HEK293 (cell line): ENCODE results near the gene ZNF554.

Experiments used
- ZBTB1 ChIP-seq: fragments of 450-650 bp; formaldehyde crosslinking; IDR thresholded peaks from 2 replicates; pipeline ENCODE4 v1.5.1; 2016; ENCODE audit warnings: missing biosample characterization, missing genetic modification characterization
- ZNF324 ChIP-seq: fragments of 450-650 bp; formaldehyde crosslinking; IDR thresholded peaks from 2 replicates; pipeline ENCODE4 v1.5.1; 2016; ENCODE audit warnings: missing biosample characterization, missing genetic modification characterization
- ZNF426 ChIP-seq: fragments of 450-650 bp; formaldehyde crosslinking; IDR thresholded peaks from 2 replicates; pipeline ENCODE4 v1.5.1; 2017; ENCODE audit warnings: missing biosample characterization, missing genetic modification characterization, mild to moderate bottlenecking, inconsistent platforms, moderate library complexity
- ZNF518A ChIP-seq: fragments of 450-650 bp; formaldehyde crosslinking; conservative IDR thresholded peaks from 2 replicates; pipeline ENCODE4 v1.5.1; 2016; ENCODE audit warnings: low read depth, missing biosample characterization, missing genetic modification characterization
- TF ChIP-seq, protein P1 (sequence below): fragments of 450-650 bp; formaldehyde crosslinking; IDR thresholded peaks from 2 replicates; pipeline ENCODE4 v1.5.1; 2016; ENCODE audit warnings: missing biosample characterization, missing genetic modification characterization
- TF ChIP-seq, protein P2 (sequence below): fragments of 450-650 bp; formaldehyde crosslinking; IDR thresholded peaks from 2 replicates; pipeline ENCODE4 v1.5.1; 2016; ENCODE audit warnings: missing biosample characterization, missing genetic modification characterization

DNA sequence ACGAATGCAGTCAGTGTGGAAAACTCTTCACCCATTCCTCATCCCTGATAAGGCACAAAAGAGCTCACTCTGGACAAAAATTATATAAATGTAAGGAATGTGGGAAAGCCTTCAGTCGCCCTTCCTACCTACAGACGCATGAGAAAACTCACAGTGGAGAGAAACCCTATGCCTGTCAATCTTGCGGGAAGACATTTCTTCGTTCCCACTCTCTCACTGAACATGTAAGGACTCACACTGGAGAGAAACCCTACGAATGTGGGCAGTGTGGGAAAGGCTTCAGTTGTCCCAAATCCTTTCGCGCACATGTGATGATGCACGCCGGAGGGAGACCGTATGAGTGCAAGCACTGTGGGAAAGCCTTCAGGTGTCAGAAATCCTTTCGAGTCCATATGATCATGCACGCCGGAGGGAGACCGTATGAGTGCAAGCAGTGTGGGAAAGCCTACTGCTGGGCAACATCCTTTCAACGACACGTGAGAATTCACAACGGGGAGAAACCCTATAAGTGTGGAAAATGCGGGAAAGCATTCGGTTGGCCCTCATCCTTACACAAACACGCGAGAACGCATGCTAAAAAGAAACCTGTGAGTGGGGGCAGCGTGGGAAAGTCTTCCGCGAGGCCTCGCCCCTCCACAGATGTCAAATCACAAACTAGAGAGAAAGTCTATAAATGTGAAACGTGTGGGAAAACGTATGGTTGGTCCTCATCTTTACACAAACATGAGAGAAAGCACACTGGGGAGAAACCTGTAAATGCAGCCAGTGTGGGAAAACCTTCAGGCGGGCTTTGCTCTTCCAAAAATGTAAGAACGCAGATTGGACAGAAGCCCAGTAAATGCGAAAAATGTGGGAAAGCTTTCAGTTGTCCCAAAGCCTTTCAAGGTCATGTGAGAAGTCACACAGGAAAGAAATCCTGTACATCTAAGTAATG lies 58.0 kb downstream of the ZNF554 start:
- TF ChIP-seq, protein P1, sequence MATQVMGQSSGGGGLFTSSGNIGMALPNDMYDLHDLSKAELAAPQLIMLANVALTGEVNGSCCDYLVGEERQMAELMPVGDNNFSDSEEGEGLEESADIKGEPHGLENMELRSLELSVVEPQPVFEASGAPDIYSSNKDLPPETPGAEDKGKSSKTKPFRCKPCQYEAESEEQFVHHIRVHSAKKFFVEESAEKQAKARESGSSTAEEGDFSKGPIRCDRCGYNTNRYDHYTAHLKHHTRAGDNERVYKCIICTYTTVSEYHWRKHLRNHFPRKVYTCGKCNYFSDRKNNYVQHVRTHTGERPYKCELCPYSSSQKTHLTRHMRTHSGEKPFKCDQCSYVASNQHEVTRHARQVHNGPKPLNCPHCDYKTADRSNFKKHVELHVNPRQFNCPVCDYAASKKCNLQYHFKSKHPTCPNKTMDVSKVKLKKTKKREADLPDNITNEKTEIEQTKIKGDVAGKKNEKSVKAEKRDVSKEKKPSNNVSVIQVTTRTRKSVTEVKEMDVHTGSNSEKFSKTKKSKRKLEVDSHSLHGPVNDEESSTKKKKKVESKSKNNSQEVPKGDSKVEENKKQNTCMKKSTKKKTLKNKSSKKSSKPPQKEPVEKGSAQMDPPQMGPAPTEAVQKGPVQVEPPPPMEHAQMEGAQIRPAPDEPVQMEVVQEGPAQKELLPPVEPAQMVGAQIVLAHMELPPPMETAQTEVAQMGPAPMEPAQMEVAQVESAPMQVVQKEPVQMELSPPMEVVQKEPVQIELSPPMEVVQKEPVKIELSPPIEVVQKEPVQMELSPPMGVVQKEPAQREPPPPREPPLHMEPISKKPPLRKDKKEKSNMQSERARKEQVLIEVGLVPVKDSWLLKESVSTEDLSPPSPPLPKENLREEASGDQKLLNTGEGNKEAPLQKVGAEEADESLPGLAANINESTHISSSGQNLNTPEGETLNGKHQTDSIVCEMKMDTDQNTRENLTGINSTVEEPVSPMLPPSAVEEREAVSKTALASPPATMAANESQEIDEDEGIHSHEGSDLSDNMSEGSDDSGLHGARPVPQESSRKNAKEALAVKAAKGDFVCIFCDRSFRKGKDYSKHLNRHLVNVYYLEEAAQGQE: no peak
- TF ChIP-seq, protein P2, sequence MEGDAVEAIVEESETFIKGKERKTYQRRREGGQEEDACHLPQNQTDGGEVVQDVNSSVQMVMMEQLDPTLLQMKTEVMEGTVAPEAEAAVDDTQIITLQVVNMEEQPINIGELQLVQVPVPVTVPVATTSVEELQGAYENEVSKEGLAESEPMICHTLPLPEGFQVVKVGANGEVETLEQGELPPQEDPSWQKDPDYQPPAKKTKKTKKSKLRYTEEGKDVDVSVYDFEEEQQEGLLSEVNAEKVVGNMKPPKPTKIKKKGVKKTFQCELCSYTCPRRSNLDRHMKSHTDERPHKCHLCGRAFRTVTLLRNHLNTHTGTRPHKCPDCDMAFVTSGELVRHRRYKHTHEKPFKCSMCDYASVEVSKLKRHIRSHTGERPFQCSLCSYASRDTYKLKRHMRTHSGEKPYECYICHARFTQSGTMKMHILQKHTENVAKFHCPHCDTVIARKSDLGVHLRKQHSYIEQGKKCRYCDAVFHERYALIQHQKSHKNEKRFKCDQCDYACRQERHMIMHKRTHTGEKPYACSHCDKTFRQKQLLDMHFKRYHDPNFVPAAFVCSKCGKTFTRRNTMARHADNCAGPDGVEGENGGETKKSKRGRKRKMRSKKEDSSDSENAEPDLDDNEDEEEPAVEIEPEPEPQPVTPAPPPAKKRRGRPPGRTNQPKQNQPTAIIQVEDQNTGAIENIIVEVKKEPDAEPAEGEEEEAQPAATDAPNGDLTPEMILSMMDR (tag by site-specific recombination): no peak
- TF ChIP-seq ZNF324 (tag by site-specific recombination): no peak
- no peak for TF ChIP-seq ZNF518A (tag by site-specific recombination)
- TF ChIP-seq ZNF426 (tag by site-specific recombination): no peak
- TF ChIP-seq ZBTB1: no peak
